ENCODE data around the gene TAOK1. TPM values are rescaled to one million over a fixed set of nuclear protein-coding genes. Genes with fewer than 3 reads are reported as not detected.

TAOK1 gene
- total and polyA plus RNA-seq, 2 of the 13 experiments (the other 11 are each of a cell fraction or from before 2014, with no cell fraction given): 14.1 to 23.0 TPM

DNA sequence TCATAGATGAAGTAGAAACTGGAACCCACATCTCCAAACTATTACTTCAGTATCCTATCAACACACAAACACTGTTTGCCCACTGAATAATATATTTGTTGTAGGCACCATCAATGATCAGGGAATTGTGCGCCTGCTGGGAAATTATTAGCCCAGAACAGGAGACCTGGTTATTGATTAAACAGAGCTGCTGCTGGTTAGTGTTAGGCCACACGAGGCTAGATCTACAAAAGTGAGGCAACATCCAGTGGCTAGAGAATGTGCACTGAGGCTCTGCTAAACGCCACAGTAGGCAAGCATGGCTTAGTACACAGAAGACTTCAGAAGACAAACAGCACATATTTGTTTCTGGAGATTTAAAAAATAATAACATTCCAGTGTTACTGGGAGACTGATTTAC is 165.7 kb downstream of the TAOK1 start (continued):
- TF ChIP-seq, protein P1, sequence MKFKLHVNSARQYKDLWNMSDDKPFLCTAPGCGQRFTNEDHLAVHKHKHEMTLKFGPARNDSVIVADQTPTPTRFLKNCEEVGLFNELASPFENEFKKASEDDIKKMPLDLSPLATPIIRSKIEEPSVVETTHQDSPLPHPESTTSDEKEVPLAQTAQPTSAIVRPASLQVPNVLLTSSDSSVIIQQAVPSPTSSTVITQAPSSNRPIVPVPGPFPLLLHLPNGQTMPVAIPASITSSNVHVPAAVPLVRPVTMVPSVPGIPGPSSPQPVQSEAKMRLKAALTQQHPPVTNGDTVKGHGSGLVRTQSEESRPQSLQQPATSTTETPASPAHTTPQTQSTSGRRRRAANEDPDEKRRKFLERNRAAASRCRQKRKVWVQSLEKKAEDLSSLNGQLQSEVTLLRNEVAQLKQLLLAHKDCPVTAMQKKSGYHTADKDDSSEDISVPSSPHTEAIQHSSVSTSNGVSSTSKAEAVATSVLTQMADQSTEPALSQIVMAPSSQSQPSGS (CRISPR knock-in tag; IDR thresholded peaks at IDR 0.05): peak; percentile 33; the same call in 1 of the 2 replicates
- TF ChIP-seq MXI1 (IDR thresholded peaks at IDR 0.05; ENCODE audit: borderline replicate concordance, low read depth, low read length): peak; percentile 69; the same call in 1 of the 3 replicates
- peak; percentile 94 for TF ChIP-seq CEBPB (IDR thresholded peaks at IDR 0.05; ENCODE audit: borderline replicate concordance, low read depth, low read length)
- no peak; the same call in 1 of the 2 replicates for TF ChIP-seq CBX5 (CRISPR knock-in tag; IDR thresholded peaks at IDR 0.05; ENCODE audit: borderline replicate concordance)
- peak; percentile 70; the same call in 1 of the 2 replicates for TF ChIP-seq ARNTL (CRISPR knock-in tag; IDR thresholded peaks at IDR 0.05)
- TF ChIP-seq, protein P2, sequence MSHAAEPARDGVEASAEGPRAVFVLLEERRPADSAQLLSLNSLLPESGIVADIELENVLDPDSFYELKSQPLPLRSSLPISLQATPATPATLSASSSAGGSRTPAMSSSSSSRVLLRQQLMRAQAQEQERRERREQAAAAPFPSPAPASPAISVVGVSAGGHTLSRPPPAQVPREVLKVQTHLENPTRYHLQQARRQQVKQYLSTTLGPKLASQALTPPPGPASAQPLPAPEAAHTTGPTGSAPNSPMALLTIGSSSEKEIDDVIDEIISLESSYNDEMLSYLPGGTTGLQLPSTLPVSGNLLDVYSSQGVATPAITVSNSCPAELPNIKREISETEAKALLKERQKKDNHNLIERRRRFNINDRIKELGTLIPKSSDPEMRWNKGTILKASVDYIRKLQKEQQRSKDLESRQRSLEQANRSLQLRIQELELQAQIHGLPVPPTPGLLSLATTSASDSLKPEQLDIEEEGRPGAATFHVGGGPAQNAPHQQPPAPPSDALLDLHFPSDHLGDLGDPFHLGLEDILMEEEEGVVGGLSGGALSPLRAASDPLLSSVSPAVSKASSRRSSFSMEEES (CRISPR knock-in tag; IDR thresholded peaks at IDR 0.05): peak; percentile 68; the same call in 1 of the 2 replicates
- no peak for TF ChIP-seq ZEB1 (IDR thresholded peaks at IDR 0.05; ENCODE audit: insufficient replicate concordance, low read depth)
- TF ChIP-seq EEA1 (CRISPR knock-in tag; IDR thresholded peaks at IDR 0.05; ENCODE audit: borderline replicate concordance): no peak
- TF ChIP-seq YEATS2 (CRISPR knock-in tag; IDR thresholded peaks at IDR 0.05; ENCODE audit: borderline replicate concordance): peak; percentile 30; the same call in 1 of the 2 replicates
- TF ChIP-seq ZNF709 (CRISPR knock-in tag; IDR thresholded peaks at IDR 0.05): no peak
- no peak for TF ChIP-seq ZFP36L1 (CRISPR knock-in tag; IDR thresholded peaks at IDR 0.05)
- TF ChIP-seq MXD4 (CRISPR knock-in tag; IDR thresholded peaks at IDR 0.05): 0 out of 2 replicates have a peak, but pooled peaks have one; percentile 50
- no peak for TF ChIP-seq LCORL (IDR thresholded peaks at IDR 0.05)
- TF ChIP-seq LCORL (CRISPR knock-in tag; IDR thresholded peaks at IDR 0.05): 0 out of 2 replicates have a peak, but pooled peaks have one; percentile 35
- no peak for TF ChIP-seq ZNF747 (CRISPR knock-in tag; IDR thresholded peaks at IDR 0.05; ENCODE audit: borderline replicate concordance)
- peak; percentile 60; the same call in 1 of the 2 replicates for TF ChIP-seq HMG20A (CRISPR knock-in tag; IDR thresholded peaks at IDR 0.05; ENCODE audit: borderline replicate concordance)
- TF ChIP-seq, protein P3, sequence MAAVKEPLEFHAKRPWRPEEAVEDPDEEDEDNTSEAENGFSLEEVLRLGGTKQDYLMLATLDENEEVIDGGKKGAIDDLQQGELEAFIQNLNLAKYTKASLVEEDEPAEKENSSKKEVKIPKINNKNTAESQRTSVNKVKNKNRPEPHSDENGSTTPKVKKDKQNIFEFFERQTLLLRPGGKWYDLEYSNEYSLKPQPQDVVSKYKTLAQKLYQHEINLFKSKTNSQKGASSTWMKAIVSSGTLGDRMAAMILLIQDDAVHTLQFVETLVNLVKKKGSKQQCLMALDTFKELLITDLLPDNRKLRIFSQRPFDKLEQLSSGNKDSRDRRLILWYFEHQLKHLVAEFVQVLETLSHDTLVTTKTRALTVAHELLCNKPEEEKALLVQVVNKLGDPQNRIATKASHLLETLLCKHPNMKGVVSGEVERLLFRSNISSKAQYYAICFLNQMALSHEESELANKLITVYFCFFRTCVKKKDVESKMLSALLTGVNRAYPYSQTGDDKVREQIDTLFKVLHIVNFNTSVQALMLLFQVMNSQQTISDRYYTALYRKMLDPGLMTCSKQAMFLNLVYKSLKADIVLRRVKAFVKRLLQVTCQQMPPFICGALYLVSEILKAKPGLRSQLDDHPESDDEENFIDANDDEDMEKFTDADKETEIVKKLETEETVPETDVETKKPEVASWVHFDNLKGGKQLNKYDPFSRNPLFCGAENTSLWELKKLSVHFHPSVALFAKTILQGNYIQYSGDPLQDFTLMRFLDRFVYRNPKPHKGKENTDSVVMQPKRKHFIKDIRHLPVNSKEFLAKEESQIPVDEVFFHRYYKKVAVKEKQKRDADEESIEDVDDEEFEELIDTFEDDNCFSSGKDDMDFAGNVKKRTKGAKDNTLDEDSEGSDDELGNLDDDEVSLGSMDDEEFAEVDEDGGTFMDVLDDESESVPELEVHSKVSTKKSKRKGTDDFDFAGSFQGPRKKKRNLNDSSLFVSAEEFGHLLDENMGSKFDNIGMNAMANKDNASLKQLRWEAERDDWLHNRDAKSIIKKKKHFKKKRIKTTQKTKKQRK (IDR thresholded peaks at IDR 0.05; ENCODE audit: low read length): no peak
- 0 out of 2 replicates have a peak, but pooled peaks have one; percentile 22 for TF ChIP-seq PPARG (CRISPR knock-in tag; conservative IDR thresholded peaks at IDR 0.05)
- TF ChIP-seq MYNN (CRISPR knock-in tag; IDR thresholded peaks at IDR 0.05; ENCODE audit: low read depth): no peak
- TF ChIP-seq, protein P4, sequence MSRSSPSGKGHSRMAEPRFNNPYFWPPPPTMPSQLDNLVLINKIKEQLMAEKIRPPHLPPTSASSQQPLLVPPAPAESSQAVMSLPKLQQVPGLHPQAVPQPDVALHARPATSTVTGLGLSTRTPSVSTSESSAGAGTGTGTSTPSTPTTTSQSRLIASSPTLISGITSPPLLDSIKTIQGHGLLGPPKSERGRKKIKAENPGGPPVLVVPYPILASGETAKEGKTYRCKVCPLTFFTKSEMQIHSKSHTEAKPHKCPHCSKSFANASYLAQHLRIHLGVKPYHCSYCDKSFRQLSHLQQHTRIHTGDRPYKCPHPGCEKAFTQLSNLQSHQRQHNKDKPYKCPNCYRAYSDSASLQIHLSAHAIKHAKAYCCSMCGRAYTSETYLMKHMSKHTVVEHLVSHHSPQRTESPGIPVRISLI (CRISPR knock-in tag; IDR thresholded peaks at IDR 0.05; ENCODE audit: borderline replicate concordance): no peak
- TF ChIP-seq FOXO1 (CRISPR knock-in tag; IDR thresholded peaks at IDR 0.05): no peak
- TF ChIP-seq, protein P5, sequence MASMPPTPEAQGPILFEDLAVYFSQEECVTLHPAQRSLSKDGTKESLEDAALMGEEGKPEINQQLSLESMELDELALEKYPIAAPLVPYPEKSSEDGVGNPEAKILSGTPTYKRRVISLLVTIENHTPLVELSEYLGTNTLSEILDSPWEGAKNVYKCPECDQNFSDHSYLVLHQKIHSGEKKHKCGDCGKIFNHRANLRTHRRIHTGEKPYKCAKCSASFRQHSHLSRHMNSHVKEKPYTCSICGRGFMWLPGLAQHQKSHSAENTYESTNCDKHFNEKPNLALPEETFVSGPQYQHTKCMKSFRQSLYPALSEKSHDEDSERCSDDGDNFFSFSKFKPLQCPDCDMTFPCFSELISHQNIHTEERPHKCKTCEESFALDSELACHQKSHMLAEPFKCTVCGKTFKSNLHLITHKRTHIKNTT (CRISPR knock-in tag; IDR thresholded peaks at IDR 0.05): no peak

All from HepG2 (cell line).